GM19240 (cell line): ENCODE measurements around the gene IGFBP7.

Experiments used
- DNase-seq: peaks from one replicate; pipeline ENCODE4 v3.0.0; 2011; ENCODE audit warnings: low spot score; ENCODE audit not compliant: insufficient read length

The IGFBP7 gene

GRCh38 chr4:57043347-57044251 is 66.6 kb downstream of the IGFBP7 start:
- no peak for DNase-seq

GRCh38 chr4:57042711-57043169 is 67.4 kb downstream of the IGFBP7 start:
- no peak for DNase-seq

GRCh38 chr4:57041020-57041419 is 69.2 kb downstream of the IGFBP7 start:
- no peak for DNase-seq

DNA sequence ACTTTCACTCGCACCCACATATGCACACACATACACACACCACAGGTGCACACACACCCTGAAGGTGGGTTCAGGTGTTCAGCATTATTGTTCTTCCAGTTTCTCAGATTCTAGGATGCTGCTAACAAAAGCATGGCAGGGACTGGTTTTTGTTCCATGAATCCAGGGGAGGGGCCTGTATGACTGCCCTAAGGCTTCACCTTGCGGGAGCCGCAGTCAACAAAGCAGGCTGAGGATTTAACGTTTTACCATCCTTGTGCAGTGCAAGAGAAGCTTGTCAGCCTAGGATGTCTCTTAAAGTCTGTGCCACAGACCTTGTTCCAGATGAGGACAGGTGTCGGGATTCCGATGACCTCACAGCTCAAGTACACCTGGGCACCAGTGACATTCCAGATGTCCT is 69.7 kb downstream of the IGFBP7 start:
- no peak for DNase-seq

GRCh38 chr4:57039345-57039744 is 70.8 kb downstream of the IGFBP7 start:
- no peak for DNase-seq

DNA sequence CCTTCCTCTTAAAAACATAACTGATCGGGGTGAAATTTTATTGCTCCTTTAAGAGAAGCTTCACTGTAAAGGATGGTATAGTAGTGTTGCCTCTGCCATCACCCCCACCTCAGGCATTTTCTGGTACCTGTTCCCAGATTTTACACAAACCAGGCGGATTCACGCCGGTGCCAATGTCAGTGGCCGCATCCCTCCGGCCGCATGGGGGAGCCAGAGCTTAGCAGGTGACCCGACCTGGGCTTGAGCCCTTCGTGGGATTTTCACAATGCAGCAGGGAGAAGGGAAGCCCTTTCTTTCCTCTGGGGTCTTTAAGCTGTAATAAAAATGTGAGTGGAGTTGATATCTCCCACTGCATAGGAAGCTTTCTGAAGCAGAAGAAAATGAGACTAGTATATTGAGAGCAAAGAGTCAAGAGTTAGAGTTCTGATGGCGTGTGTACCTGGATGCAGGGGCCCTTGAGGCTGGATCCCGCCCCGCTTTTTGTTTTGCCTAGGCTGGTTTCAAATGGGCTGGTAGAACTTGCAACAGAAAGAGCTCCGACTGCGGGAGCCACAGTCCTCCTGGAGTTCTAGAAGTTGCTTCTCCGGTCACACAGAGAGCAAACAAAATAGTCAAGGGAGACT is 72.1 kb downstream of the IGFBP7 start:
- DNase-seq: peak; percentile 4

- no peak for DNase-seq
Observed at GRCh38 chr4:57034520-57034919, 75.7 kb downstream of the IGFBP7 start.

GRCh38 chr4:57023104-57023503 is 87.1 kb downstream of the IGFBP7 start:
- DNase-seq: no peak

- no peak for DNase-seq
Observed at GRCh38 chr4:57020467-57021101, 89.6 kb downstream of the IGFBP7 start.

DNA sequence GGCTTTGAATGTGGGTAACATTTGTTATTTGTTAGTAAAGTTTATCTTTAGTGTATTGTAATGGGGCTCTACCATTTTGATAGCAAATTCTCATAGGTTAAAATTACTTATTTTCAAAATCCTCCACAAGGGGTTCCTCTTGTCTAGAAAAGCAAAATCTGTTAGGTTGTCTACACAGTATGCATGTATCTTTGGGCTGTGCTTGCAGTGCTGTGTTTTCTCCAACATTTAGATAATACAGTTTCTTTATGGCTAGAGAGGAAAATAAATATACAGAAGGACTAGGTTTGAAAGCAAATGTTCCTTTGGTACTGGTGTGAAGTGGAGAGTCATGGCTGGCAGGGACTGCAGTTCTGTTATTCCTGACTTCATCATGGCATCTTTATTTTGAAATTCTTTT is 91.2 kb downstream of the IGFBP7 start:
- no peak for DNase-seq

DNA sequence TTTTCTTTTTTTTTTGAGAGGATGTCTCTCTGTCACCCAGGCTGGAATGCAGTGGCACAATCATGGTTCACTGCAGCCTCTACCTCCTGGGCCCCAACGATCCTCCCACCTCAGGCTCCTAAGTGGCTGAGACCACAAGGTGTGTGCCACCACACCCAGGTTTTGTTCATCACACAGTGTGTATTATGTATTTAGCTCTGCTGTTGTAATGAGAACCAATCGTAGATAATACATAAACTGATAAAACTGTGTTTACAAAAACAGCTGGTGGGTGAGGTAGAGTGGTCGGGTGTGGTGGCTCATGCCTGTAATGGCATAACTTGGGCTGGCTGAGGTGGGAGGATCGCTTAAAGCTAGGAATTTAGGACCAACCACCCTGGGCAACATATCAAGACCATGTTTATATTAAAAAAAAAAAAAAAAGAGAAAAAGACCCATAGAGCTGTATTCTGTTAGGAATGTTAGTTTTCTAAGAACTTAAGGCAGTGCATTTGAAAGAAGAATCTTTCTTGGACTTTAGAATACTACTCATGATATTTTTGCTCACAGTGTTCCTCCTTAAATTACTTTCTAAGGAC is 96.6 kb downstream of the IGFBP7 start:
- no peak for DNase-seq

DNA sequence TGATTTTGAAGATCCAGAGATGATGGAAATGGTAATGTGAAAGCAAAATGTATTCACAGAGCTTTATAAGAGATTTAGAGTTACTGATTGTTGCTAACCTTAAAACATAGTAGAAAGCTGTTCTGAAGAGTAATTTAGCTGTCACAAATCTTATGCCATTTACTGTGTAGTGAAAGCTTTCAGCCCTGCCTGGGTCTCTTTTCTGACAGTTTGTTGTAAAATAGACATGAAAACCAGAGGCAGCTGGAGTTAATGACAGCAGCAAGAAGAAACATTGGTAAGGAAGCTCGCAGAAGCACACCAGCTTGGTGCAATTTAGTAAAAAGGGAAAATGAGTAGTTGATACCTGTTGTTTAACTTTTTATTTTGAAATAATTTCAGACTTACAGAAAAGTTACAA is 110.4 kb downstream of the IGFBP7 start:
- DNase-seq: no peak

GRCh38 chr4:56995525-56995924 is 114.7 kb downstream of the IGFBP7 start:
- DNase-seq: no peak

DNA sequence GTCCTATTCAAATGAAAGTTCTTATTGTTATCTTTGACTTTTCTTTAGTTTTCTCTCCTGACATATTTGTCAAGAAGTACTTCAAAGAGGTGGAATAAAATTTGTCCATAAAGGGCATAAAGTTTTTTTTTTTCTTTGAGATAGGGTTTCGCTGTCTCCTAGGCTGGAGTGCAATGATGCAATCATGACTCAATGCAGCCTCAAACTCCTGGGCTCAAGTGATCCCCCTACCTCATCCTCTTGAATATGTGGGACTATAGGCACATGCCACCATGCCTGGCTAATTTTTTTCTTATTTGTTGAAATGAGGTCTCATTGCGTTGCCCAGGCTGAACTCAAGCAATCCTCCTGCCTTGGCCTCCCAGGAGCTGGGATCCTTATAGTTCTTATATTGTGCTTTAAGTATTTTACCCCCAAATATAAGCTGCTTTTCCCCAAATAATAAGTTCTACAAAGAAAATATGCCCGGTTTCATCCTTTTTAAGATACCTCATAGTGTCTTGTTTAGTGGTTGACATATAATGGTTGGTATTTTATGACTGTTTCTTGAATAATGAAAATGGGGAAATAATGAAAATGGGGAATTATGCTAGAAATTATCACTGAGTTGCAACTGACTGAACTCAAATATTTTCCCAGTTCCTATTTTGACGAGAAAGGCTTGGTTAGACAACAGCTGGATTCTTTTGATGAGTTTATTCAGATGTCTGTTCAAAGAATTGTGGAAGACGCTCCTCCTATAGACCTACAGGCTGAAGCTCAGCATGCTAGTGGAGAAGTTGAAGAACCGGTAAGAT is 119.9 kb downstream of the IGFBP7 start:
- DNase-seq: no peak

GRCh38 chr4:56986952-56987351 is 123.2 kb downstream of the IGFBP7 start:
- no peak for DNase-seq

DNA sequence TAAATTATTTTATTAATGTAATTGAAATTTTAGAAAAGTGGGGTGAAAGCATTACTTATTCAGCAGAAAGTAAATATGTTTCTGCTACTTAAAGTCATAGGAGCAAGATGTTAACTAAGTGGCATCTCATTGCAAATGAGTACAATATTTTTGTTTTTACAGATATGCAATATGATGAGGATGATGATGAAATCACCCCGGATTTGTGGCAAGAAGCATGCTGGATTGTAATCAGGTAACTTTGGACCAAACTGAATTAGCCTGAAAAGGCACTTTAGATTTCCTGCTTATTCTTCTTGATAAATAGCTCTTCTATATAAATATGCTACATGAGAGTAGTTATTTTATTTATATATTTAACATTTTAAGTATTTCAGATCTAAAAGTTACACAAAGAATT is 124.0 kb downstream of the IGFBP7 start:
- no peak for DNase-seq

GRCh38 chr4:56981795-56982201 is 128.4 kb downstream of the IGFBP7 start:
- no peak for DNase-seq
